Suppressor macrophage treated with lipopolysaccharide for 1 hour (primary cell): ENCODE results near the gene KRT14.
"Not testable (repeated sequence)": the region's sequence is repeated elsewhere in the genome, so short reads cannot be mapped to it uniquely, and the experiment has no call there.

Experiments used
- DNase-seq, 3 donors: peaks; one replicate each; pipeline ENCODE4 v3.0.0-alpha.2; 2020 to 2022

Gene KRT14

GRCh38 chr17:41622340-41623183, 35.9 kb upstream of the KRT14 start:
- not testable (repeated sequence) for DNase-seq

GRCh38 chr17:41621916-41622315, 35.2 kb upstream of the KRT14 start:
- no peak for DNase-seq

GRCh38 chr17:41621435-41621817, 34.7 kb upstream of the KRT14 start:
- DNase-seq: not testable (repeated sequence)

GRCh38 chr17:41620583-41621434, 34.1 kb upstream of the KRT14 start:
- DNase-seq: no peak

GRCh38 chr17:41619927-41620582, 33.4 kb upstream of the KRT14 start:
- DNase-seq: not testable (repeated sequence)

- no peak for DNase-seq
Measured at GRCh38 chr17:41619036-41619926, 32.6 kb upstream of the KRT14 start.

GRCh38 chr17:41618341-41619035, 31.8 kb upstream of the KRT14 start:
- DNase-seq: no peak

- DNase-seq: no peak
Measured at GRCh38 chr17:41617698-41618097, 31.0 kb upstream of the KRT14 start.

- DNase-seq: no peak
Measured at GRCh38 chr17:41617136-41617535, 30.4 kb upstream of the KRT14 start.

- not testable (repeated sequence) for DNase-seq
Measured at GRCh38 chr17:41616486-41616885, 29.8 kb upstream of the KRT14 start.

- DNase-seq: no peak
Measured at GRCh38 chr17:41615454-41615853, 28.8 kb upstream of the KRT14 start.

- DNase-seq: not testable (repeated sequence)
Measured at GRCh38 chr17:41614767-41615166, 28.1 kb upstream of the KRT14 start.

- DNase-seq: no peak
Measured at GRCh38 chr17:41614098-41614497, 27.4 kb upstream of the KRT14 start.

GRCh38 chr17:41613277-41614082, 26.8 kb upstream of the KRT14 start:
- no peak for DNase-seq

- not testable (repeated sequence) for DNase-seq
Measured at GRCh38 chr17:41612376-41613160, 25.9 kb upstream of the KRT14 start, which contains the start of gene KRT16. Gene KRT16, minus strand, starts transcription at chr17:41612767. Its CDS starts 79 bp downstream, at chr17:41612688.

- DNase-seq: no peak
Measured at GRCh38 chr17:41610965-41611640, 24.4 kb upstream of the KRT14 start.

- peak in 1 of 3 donors; percentile 20 for DNase-seq
Measured at GRCh38 chr17:41610061-41610517, 23.4 kb upstream of the KRT14 start.

GRCh38 chr17:41606930-41607329, 20.2 kb upstream of the KRT14 start:
- not testable (repeated sequence) for DNase-seq

- DNase-seq: no peak
Measured at GRCh38 chr17:41602524-41602923, 15.8 kb upstream of the KRT14 start.
